MM.1S (cell line): ENCODE data around the gene POLR3A.
"Not testable (repeated sequence)": the region's sequence is repeated elsewhere in the genome, so short reads cannot be mapped to it uniquely, and the experiment has no call there.

Source experiments
- DNase-seq: peaks from one replicate; pipeline ENCODE4 v3.0.0-alpha.2; 2015
- H2AFZ ChIP-seq: fragments of 300-600 bp; sonication (generic); 2 replicates; pipeline ENCODE4 v1.6.0; 2016; ENCODE audit warnings: antibody characterized with exemption, low read length
- H3F3A ChIP-seq: fragments of 300-600 bp; sonication (generic); 2 replicates; pipeline ENCODE4 v1.6.1; 2016; ENCODE audit warnings: mild to moderate bottlenecking, antibody characterized with exemption, low read length, moderate library complexity, mixed read lengths; ENCODE audit not compliant: insufficient read depth
- H3K27ac ChIP-seq: fragments of 300-600 bp; sonication (generic); 2 replicates; pipeline ENCODE4 v1.5.1; 2016; ENCODE audit warnings: mild to moderate bottlenecking, low read length
- H3K27me3 ChIP-seq: fragments of 300-600 bp; sonication (generic); replicated peaks from 2 replicates; pipeline ENCODE4 v1.6.0; 2016; ENCODE audit warnings: low read length; ENCODE audit not compliant: insufficient read depth
- H3K36me3 ChIP-seq: fragments of 300-600 bp; sonication (generic); replicated peaks from 2 replicates; pipeline ENCODE4 v1.6.1; 2016; ENCODE audit warnings: mild to moderate bottlenecking, low read length, mixed read lengths; ENCODE audit not compliant: insufficient read depth
- H3K4me1 ChIP-seq: fragments of 300-600 bp; sonication (generic); 2 replicates; pipeline ENCODE4 v1.6.1; 2016; ENCODE audit warnings: low read length, mixed read lengths
- H3K4me2 ChIP-seq: fragments of 300-600 bp; sonication (generic); 2 replicates; pipeline ENCODE4 v1.6.0; 2016; ENCODE audit warnings: low read depth, low read length
- H3K4me3 ChIP-seq: fragments of 300-600 bp; sonication (generic); 2 replicates; pipeline ENCODE4 v1.5.1; 2016; ENCODE audit warnings: low read length, mixed read lengths
- H3K79me2 ChIP-seq: fragments of 300-600 bp; sonication (generic); 2 replicates; pipeline ENCODE4 v1.6.1; 2016; ENCODE audit warnings: mixed run types, low read length, mixed read lengths
- H3K9ac ChIP-seq: fragments of 300-600 bp; sonication (generic); 2 replicates; pipeline ENCODE4 v1.6.1; 2016; ENCODE audit warnings: low read length, mixed read lengths
- H3K9me2 ChIP-seq: fragments of 300-600 bp; sonication (generic); replicated peaks from 2 replicates; pipeline ENCODE4 v1.6.1; 2016; ENCODE audit warnings: mild to moderate bottlenecking, low read length, mixed read lengths; ENCODE audit not compliant: insufficient read depth
- H3K9me3 ChIP-seq: fragments of 300-600 bp; sonication (generic); replicated peaks from 2 replicates; pipeline ENCODE4 v1.6.1; 2016; ENCODE audit warnings: mild to moderate bottlenecking, low read length, mixed read lengths; ENCODE audit not compliant: insufficient read depth
- H4K20me1 ChIP-seq: fragments of 300-600 bp; sonication (generic); 2 replicates; pipeline ENCODE4 v1.6.1; 2016; ENCODE audit warnings: mild to moderate bottlenecking, low read length, moderate library complexity, mixed read lengths; ENCODE audit not compliant: insufficient read depth
- EZH2 ChIP-seq: fragments of 300-600 bp; sonication (generic); optimal IDR thresholded peaks from 2 replicates; pipeline ENCODE3; 2017; ENCODE audit warnings: low read depth, mild to moderate bottlenecking, antibody characterized with exemption, low read length, mixed read lengths
- EZH2phosphoT487 ChIP-seq: fragments of 300-600 bp; sonication (generic); IDR thresholded peaks from 2 replicates; pipeline ENCODE4 v1.6.1; 2018; ENCODE audit warnings: antibody characterized with exemption, low read length
- TF ChIP-seq, protein P1 (sequence below): fragments of 300-600 bp; sonication (generic); IDR thresholded peaks from 2 replicates; pipeline ENCODE4 v1.5.1; 2016; ENCODE audit warnings: antibody characterized with exemption, low read length, mixed read lengths

Gene POLR3A

DNA sequence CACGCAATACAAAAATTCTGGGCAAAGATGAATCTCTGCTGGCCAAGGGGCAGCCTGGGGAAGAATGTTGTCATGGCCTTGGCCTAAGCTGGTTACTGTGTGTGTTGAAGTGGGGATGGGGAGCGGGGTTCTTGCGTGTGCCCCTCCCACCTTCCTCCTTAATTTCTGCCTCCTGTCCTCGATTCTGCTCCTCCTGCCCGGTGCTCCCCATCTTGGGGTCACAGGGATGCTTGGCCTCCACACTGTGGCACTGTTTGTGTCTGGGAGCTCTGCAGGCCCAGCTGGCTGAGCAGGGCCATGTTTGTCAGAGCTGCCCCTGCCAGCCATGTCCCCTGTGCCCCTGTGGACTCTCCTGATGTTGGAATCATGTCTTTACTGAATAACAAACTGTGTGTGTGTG lies 41.4 kb upstream of the POLR3A start:
- Histone ChIP-seq H3K9ac (no peak overlapping the region), H3K9me3 (no peaks in the 10 kb centered on the region), H3K36me3 (no peaks in the 10 kb centered on the region), H3F3A (no peaks in the 10 kb centered on the region), H3K4me1 (no peaks in the 10 kb centered on the region), H3K27me3 (no peaks in the 10 kb centered on the region), H3K79me2 (no peaks in the 10 kb centered on the region), H3K4me3 (no peak overlapping the region), H3K9me2 (no peaks in the 10 kb centered on the region), H2AFZ (no peak overlapping the region), H4K20me1 (no peaks in the 10 kb centered on the region), H3K4me2 (no peak overlapping the region), H3K27ac (no peak overlapping the region)
- TF ChIP-seq, protein P1, sequence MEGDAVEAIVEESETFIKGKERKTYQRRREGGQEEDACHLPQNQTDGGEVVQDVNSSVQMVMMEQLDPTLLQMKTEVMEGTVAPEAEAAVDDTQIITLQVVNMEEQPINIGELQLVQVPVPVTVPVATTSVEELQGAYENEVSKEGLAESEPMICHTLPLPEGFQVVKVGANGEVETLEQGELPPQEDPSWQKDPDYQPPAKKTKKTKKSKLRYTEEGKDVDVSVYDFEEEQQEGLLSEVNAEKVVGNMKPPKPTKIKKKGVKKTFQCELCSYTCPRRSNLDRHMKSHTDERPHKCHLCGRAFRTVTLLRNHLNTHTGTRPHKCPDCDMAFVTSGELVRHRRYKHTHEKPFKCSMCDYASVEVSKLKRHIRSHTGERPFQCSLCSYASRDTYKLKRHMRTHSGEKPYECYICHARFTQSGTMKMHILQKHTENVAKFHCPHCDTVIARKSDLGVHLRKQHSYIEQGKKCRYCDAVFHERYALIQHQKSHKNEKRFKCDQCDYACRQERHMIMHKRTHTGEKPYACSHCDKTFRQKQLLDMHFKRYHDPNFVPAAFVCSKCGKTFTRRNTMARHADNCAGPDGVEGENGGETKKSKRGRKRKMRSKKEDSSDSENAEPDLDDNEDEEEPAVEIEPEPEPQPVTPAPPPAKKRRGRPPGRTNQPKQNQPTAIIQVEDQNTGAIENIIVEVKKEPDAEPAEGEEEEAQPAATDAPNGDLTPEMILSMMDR = no peak
- TF ChIP-seq EZH2phosphoT487 = no peak
- no peak for TF ChIP-seq EZH2
- DNase-seq = no peak

DNA sequence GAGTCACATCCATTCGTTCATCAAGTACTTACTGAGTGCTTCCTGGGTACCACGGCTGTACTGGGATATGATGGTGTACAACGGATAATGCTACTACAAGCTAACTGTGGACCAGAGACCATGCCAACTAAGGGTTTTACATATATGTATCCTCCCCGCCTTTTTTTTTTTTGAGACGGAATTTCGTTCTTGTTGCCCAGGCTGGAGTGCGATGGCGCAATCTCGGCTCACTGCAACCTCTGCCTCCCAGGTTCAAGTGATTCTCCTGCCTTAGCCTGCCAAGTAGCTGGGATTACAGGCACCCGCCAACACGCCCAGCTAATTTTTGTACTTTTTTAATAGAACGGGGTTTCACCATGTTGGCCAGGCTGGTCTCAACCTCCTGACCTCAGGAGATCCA lies 40.7 kb upstream of the POLR3A start:
- H3K79me2 ChIP-seq, H3K4me1 ChIP-seq, H3F3A ChIP-seq, H3K27ac ChIP-seq, H2AFZ ChIP-seq, H3K9me2 ChIP-seq, H3K9ac ChIP-seq, H3K4me2 ChIP-seq, H4K20me1 ChIP-seq, H3K9me3 ChIP-seq, DNase-seq, H3K27me3 ChIP-seq, H3K36me3 ChIP-seq, H3K4me3 ChIP-seq: not testable (repeated sequence)

DNA sequence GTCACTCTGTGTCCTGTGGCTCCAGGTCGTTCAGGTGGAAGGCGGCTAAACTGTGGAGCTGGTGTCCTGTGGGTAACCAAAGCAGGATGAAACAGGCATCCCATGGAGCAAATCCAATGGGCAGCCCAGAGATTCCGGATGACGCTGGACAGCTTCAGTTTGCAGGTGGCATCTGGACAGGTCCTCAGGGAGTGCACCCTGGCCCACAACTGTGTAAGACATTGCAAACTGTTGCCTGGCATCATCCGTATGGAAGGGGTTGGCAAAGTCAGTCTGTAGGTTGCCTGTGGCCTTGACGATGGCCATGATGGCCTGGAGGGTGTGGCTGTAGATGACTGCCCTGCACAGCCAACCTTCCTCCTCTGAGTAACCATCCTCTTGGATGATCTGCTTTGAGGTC lies 39.8 kb upstream of the POLR3A start:
- H3K36me3 ChIP-seq = no peaks in the 10 kb centered on the region
- no peak overlapping the region for H3K4me3 ChIP-seq
- H3K4me1 ChIP-seq = no peaks in the 10 kb centered on the region
- no peaks in the 10 kb centered on the region for H4K20me1 ChIP-seq
- H3K9ac ChIP-seq = no peak overlapping the region
- no peak for TF ChIP-seq EZH2
- TF ChIP-seq EZH2phosphoT487 = no peak
- TF ChIP-seq, protein P1 = no peak
- H3K79me2 ChIP-seq = no peaks in the 10 kb centered on the region
- H3K4me2 ChIP-seq = no peak overlapping the region
- no peaks in the 10 kb centered on the region for H3K9me2 ChIP-seq
- H3F3A ChIP-seq = no peaks in the 10 kb centered on the region
- H3K27me3 ChIP-seq = no peaks in the 10 kb centered on the region
- H2AFZ ChIP-seq = no peak overlapping the region
- H3K27ac ChIP-seq = no peak overlapping the region
- no peaks in the 10 kb centered on the region for H3K9me3 ChIP-seq
- DNase-seq = no peak

DNA sequence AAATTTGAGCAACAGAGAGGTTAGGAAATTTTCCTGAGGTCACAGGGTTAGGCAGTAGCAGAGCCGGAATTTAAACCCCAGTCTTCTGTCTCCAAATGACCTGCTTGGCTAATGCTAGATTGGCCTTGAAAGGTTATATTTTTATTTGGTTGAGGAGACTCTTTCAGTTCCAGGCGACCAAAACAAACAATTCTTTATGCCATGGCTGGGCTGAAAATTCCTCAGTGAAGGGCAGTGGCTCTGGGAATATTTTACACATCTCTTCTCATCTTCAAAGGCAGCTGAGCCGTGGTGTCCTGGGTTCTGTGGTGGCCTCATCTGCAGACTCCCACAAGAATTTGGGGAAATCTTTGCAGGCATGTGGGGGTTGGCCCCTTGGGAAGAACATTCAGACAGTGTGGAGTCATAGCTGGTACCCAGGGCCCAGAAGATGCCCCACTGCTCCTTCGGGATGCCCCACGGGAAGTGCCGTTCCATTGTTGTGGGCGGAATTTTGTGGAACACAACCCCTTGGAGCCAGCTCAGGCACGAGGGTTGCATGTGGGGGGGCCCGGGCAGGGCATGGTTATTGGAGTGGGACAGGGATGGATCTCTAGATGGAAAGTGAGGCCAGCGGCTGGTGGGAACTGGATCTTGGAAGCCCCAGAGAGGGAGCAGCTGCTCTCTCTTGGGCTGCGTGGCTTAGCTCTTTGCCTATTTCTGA lies 37.6 kb upstream of the POLR3A start:
- no peak overlapping the region for H3K4me2 ChIP-seq
- H3K27ac ChIP-seq = no peak overlapping the region
- H3K4me1 ChIP-seq = no peaks in the 10 kb centered on the region
- no peak for DNase-seq
- H3F3A ChIP-seq = no peaks in the 10 kb centered on the region
- H4K20me1 ChIP-seq = no peaks in the 10 kb centered on the region
- TF ChIP-seq EZH2 = no peak
- TF ChIP-seq EZH2phosphoT487 = no peak
- TF ChIP-seq, protein P1 = no peak
- H3K9me2 ChIP-seq = no peaks in the 10 kb centered on the region
- no peak overlapping the region for H3K9ac ChIP-seq
- no peaks in the 10 kb centered on the region for H3K79me2 ChIP-seq
- H3K4me3 ChIP-seq = no peak overlapping the region
- no peaks in the 10 kb centered on the region for H3K27me3 ChIP-seq
- no peaks in the 10 kb centered on the region for H3K9me3 ChIP-seq
- no peaks in the 10 kb centered on the region for H3K36me3 ChIP-seq
- H2AFZ ChIP-seq = no peak overlapping the region
